DMS79 treated with DMSO at 0.1 percent for 48 hours (cell line): ENCODE results near the gene KIF21B.

Experiments
- DNase-seq: peaks from one replicate; lab custom pipeline; 2025; lab: John Stamatoyannopoulos, UW

The KIF21B gene

GRCh38 chr1:201042779-201043461 is 19.4 kb upstream of the KIF21B start:
- peak; percentile 67 for DNase-seq

- DNase-seq: no peak
Observed at GRCh38 chr1:201041011-201041410, 17.5 kb upstream of the KIF21B start.

GRCh38 chr1:201039876-201040275 is 16.4 kb upstream of the KIF21B start:
- DNase-seq: no peak

GRCh38 chr1:201039418-201039817 is 15.9 kb upstream of the KIF21B start:
- DNase-seq: no peak

- DNase-seq: no peak
Observed at GRCh38 chr1:201038186-201038876, 14.8 kb upstream of the KIF21B start.

GRCh38 chr1:201036188-201036842 is 12.8 kb upstream of the KIF21B start:
- no peak for DNase-seq

GRCh38 chr1:201034671-201035070 is 11.2 kb upstream of the KIF21B start:
- no peak for DNase-seq

- DNase-seq: no peak
Observed at GRCh38 chr1:201032408-201032807, 8.9 kb upstream of the KIF21B start.

GRCh38 chr1:201028461-201028889 is 5.0 kb upstream of the KIF21B start:
- no peak for DNase-seq

GRCh38 chr1:201026836-201027235 is 3.3 kb upstream of the KIF21B start:
- no peak for DNase-seq

- no peak for DNase-seq
Observed at GRCh38 chr1:201026234-201026633, 2.7 kb upstream of the KIF21B start.

GRCh38 chr1:201025571-201026002 is 2.1 kb upstream of the KIF21B start:
- no peak for DNase-seq

GRCh38 chr1:201024625-201024998 is 1.1 kb upstream of the KIF21B start:
- DNase-seq: no peak

GRCh38 chr1:201023920-201024624 is 558 bp upstream of the KIF21B start:
- no peak for DNase-seq

GRCh38 chr1:201022820-201023516 is 546 bp downstream of the KIF21B start:
- DNase-seq: no peak

- peak; percentile 37 for DNase-seq
Observed at GRCh38 chr1:201022493-201022819, 1.1 kb downstream of the KIF21B start.

GRCh38 chr1:201021630-201022492 is 1.7 kb downstream of the KIF21B start:
- peak; percentile 54 for DNase-seq

- DNase-seq: peak; percentile 24
Observed at GRCh38 chr1:201020721-201021629, 2.5 kb downstream of the KIF21B start.

- DNase-seq: no peak
Observed at GRCh38 chr1:201020040-201020591, 3.4 kb downstream of the KIF21B start.
